RWPE1 (cell line): ENCODE data around the gene PRICKLE3.

ENCODE experiments used
- CTCF ChIA-PET: fragments of 350-600 bp; sonication (Branson Sonifier 250); formaldehyde crosslinking; extraction: SDS; loops from one replicate; lab custom pipeline; 2021; lab: Yijun Ruan, JAX
- POLR2A ChIA-PET: fragments of 400-600 bp; formaldehyde crosslinking; extraction: SDS; loops from one replicate; lab custom pipeline; 2020; ENCODE audit warnings: antibody characterized with exemption; ENCODE audit not compliant: low non-redundant PET; lab: Yijun Ruan, JAX
- DNase-seq: peaks from one replicate; pipeline ENCODE4 v3.0.0; 2012; ENCODE audit warnings: low spot score
- H3K27ac ChIP-seq: fragments of 450-650 bp; 2 replicates; pipeline ENCODE4 v1.5.1; 2017
- CTCF ChIP-seq: fragments of 450-650 bp; conservative IDR thresholded peaks from 2 replicates; pipeline ENCODE4 v1.5.1; 2017; ENCODE audit warnings: low read depth, mild to moderate bottlenecking

PRICKLE3 gene

GRCh38 chrX:49171752-49172279 is 14.4 kb downstream of the PRICKLE3 start, which contains the start of gene PLP2:
PLP2 (plus strand) TSS chrX:49171898; CDS start chrX:49172001, 103 bp downstream.
- DNase-seq: peak; percentile 53
- ChIA-PET POLR2A (interaction anchor here (0.8 kb wide), 1 partner anchor 94 kb away, joined by 3 read pairs; no protein-coding TSS in a partner anchor), CTCF (interaction anchor here (0.7 kb wide), 1 partner anchor 52 kb away, joined by 3 read pairs; no protein-coding TSS in a partner anchor)
- no peak for TF ChIP-seq CTCF
- H3K27ac ChIP-seq: peak within 1 kb of the TSS; percentile 97

- DNase-seq: no peak
- ChIA-PET POLR2A (interaction anchor here (1.4 kb wide), 1 partner anchor 17 kb away, joined by 6 read pairs; no protein-coding TSS in a partner anchor), CTCF (no interaction called here)
- peak overlapping the region; percentile 100 for H3K27ac ChIP-seq
- TF ChIP-seq CTCF: no peak
Observed at GRCh38 chrX:49167740-49168108, 18.4 kb downstream of the PRICKLE3 start.

GRCh38 chrX:49166914-49167739 is 19.0 kb downstream of the PRICKLE3 start:
- POLR2A ChIA-PET: interaction anchor here (0.6 to 1.4 kb wide), 4 partner anchors 9 to 108 kb away, joined by 3 to 6 read pairs (median 3); no protein-coding TSS in a partner anchor

GRCh38 chrX:49165901-49166881 is 20.0 kb downstream of the PRICKLE3 start:
- CTCF ChIA-PET: interaction anchor here (0.6 kb wide), 1 partner anchor 64 kb away, joined by 3 read pairs; no protein-coding TSS in a partner anchor
- TF ChIP-seq CTCF: peak; percentile 45
- POLR2A ChIA-PET: interaction anchor here (0.6 to 1.4 kb wide), 4 partner anchors 10 to 107 kb away, joined by 3 to 6 read pairs (median 3); no protein-coding TSS in a partner anchor
- peak; percentile 80 for DNase-seq
- H3K27ac ChIP-seq: peak overlapping the region; percentile 100

More at GRCh38 chrX:49166914-49167739, 19.0 kb downstream of the PRICKLE3 start:
- no peak for DNase-seq
- CTCF ChIA-PET: interaction anchor here (0.6 kb wide), 1 partner anchor 65 kb away, joined by 3 read pairs; no protein-coding TSS in a partner anchor
- no peak for TF ChIP-seq CTCF
- peak overlapping the region; percentile 100 for H3K27ac ChIP-seq

GRCh38 chrX:49164589-49165360 is 21.4 kb downstream of the PRICKLE3 start:
- TF ChIP-seq CTCF: no peak
- peak overlapping the region; percentile 100 for H3K27ac ChIP-seq
- ChIA-PET CTCF (interaction anchor here (0.5 to 0.6 kb wide), 2 partner anchors 76 to 206 kb away, joined by 5 to 6 read pairs; no protein-coding TSS in a partner anchor), POLR2A (no interaction called here)
- DNase-seq: no peak
